ENCODE results near the gene SFXN1.
"Not testable (repeated sequence)": the region's sequence is repeated elsewhere in the genome, so short reads cannot be mapped to it uniquely, and the experiment has no call there.

SFXN1 gene

DNA sequence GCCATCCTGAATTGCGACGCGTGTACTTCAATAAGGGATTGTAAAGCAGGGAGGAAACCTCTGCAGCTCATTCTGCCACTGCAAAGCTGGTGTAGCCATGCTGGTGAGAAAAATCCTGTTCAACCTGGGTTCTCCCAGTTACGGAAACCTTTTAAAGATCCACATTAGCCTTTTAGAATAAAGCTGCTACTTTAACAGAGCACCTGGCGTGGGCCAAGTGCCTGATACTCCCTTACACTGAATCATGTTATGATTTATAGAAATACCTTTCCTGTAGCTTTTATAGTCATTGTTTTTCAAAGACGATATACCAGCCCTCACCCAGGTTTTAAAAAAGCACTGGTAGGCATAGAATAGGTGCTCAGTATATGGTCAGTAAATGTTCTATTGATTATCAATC is 48.3 kb downstream of the SFXN1 start:
- TF ChIP-seq, protein P1, sequence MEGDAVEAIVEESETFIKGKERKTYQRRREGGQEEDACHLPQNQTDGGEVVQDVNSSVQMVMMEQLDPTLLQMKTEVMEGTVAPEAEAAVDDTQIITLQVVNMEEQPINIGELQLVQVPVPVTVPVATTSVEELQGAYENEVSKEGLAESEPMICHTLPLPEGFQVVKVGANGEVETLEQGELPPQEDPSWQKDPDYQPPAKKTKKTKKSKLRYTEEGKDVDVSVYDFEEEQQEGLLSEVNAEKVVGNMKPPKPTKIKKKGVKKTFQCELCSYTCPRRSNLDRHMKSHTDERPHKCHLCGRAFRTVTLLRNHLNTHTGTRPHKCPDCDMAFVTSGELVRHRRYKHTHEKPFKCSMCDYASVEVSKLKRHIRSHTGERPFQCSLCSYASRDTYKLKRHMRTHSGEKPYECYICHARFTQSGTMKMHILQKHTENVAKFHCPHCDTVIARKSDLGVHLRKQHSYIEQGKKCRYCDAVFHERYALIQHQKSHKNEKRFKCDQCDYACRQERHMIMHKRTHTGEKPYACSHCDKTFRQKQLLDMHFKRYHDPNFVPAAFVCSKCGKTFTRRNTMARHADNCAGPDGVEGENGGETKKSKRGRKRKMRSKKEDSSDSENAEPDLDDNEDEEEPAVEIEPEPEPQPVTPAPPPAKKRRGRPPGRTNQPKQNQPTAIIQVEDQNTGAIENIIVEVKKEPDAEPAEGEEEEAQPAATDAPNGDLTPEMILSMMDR (conservative IDR thresholded peaks at IDR 0.05; ENCODE audit: low read depth, low read length), result no peak
- H3K4me3 ChIP-seq (ENCODE audit: low read length), result no peak overlapping the region
- no peak for DNase-seq (ENCODE audit: low read depth)

- no peak overlapping the region for H3K4me3 ChIP-seq (ENCODE audit: low read length)
- no peak for DNase-seq (ENCODE audit: low read depth)
- TF ChIP-seq, protein P1 (conservative IDR thresholded peaks at IDR 0.05; ENCODE audit: low read depth, low read length), result no peak
These were observed 53.0 kb downstream of the SFXN1 start for GRCh38 chr5:175531361-175531760.

DNA sequence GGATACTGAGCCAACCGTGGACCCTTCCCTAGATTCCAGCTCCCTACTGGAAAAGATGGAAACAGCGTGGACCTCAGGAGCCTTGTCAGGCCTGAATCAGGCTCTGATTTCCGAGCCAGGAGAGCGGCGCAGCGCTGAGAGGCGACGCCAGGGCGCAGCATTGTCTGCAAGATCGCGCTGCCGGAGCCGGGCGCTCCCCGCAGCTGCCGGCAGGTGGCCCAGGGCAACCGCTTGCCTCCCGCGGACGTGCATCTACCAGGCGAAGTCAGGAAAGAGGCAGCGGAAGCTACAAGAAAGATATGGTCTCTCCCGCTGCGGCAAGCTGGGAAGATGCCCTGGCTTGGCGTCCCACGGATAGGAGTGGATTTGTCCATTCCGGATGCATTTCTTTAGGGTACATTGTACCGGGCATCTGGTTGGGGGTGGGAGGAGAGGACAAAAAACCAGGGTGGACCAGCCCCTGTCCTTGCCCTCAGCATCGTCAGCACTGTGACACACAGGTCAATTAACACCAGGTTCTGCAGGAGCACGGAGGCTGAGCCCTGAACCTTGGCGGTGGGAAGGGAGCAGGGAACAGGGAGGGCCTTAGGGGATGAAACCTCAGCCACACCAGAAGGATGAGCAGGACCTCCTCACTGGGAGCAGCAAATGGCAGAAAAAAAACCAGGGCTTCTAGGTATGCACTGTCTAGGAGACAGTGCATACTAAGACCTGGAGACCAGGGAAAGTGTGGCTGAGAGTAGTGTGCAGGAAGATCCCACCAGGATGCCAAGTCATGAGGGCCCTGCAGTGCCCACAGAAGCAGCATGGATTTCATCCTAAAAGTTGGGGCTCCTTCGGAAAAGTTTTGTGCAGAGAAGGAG is 55.9 kb downstream of the SFXN1 start:
- H3K4me3 ChIP-seq (ENCODE audit: low read length), result no peak overlapping the region
- DNase-seq (ENCODE audit: low read depth), result peak; percentile 22
- TF ChIP-seq, protein P1 (conservative IDR thresholded peaks at IDR 0.05; ENCODE audit: low read depth, low read length), result peak; percentile 99

- not testable (repeated sequence) for DNase-seq (ENCODE audit: low read depth)
These were observed 57.0 kb downstream of the SFXN1 start for GRCh38 chr5:175535331-175535730.

GRCh38 chr5:175535796-175536195 is 57.4 kb downstream of the SFXN1 start:
- DNase-seq (ENCODE audit: low read depth), result no peak
- H3K4me3 ChIP-seq (ENCODE audit: low read length), result no peak overlapping the region
- TF ChIP-seq, protein P1 (conservative IDR thresholded peaks at IDR 0.05; ENCODE audit: low read depth, low read length), result no peak

More at GRCh38 chr5:175535331-175535730, 57.0 kb downstream of the SFXN1 start:
- not testable (repeated sequence) for H3K4me3 ChIP-seq (ENCODE audit: low read length)

GRCh38 chr5:175538576-175538975 is 60.2 kb downstream of the SFXN1 start:
- H3K4me3 ChIP-seq (ENCODE audit: low read length), result no peak overlapping the region
- DNase-seq (ENCODE audit: low read depth), result no peak
- TF ChIP-seq, protein P1 (conservative IDR thresholded peaks at IDR 0.05; ENCODE audit: low read depth, low read length), result no peak

DNA sequence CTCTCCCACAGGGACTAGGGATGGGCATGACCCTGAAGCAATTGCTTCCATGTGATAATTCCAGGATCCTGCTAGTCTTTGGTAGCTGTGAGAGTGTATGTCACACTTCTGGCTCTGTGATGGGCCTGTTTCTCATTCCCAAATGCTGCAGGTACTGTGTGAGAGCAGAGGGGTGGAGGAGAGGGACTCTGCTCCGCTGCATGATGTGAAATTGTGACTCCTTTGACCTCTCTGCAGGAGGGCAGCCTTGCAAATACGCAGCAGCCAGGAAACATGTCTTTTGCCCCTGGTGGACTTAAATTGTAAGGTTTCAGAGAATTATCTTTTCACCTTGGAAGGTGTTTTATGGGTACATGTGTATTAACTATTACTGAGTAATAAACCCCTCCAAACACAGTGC is 61.6 kb downstream of the SFXN1 start:
- DNase-seq (ENCODE audit: low read depth), result no peak
- no peak overlapping the region for H3K4me3 ChIP-seq (ENCODE audit: low read length)
- TF ChIP-seq, protein P1 (conservative IDR thresholded peaks at IDR 0.05; ENCODE audit: low read depth, low read length), result no peak

Measured in retinal pigment epithelial cell (primary cell).